ENCODE measurements around the gene LRP2BP. TPM values are rescaled to one million over a fixed set of nuclear protein-coding genes. Genes with fewer than 3 reads are reported as not detected.

The LRP2BP gene
- total and polyA plus RNA-seq, 2 donors = 0.71 to 0.91 TPM

GRCh38 chr4:185399466-185399865, 3.7 kb upstream of the LRP2BP start:
- 94% methylated on average over 8 of the region's 8 CpGs for WGBS
- H3K27me3 ChIP-seq (ENCODE audit: control insufficient read depth in 2 of 2, insufficient read depth in 1 of 2, low read length in 1 of 2) = no peaks in the 10 kb centered on the region
- no peak overlapping the region for H3K4me3 ChIP-seq (ENCODE audit: low read length in 2 of 2)
- H3K9me3 ChIP-seq (ENCODE audit: control insufficient read depth in 2 of 2, insufficient read depth in 1 of 2, low read length in 1 of 2) = no peaks in the 10 kb centered on the region
- DNase-seq (ENCODE audit: low read depth in 6 of 9, low spot score in 9 of 9) = no peak
- peaks cover 6% of the 10 kb centered on the region in 2 donors for H3K4me1 ChIP-seq (ENCODE audit: control insufficient read depth in 2 of 2, insufficient read depth in 2 of 2, low read length in 2 of 2)
- peaks cover 5 to 35% of the 10 kb centered on the region in 2 donors for H3K36me3 ChIP-seq (ENCODE audit: control insufficient read depth in 2 of 2, insufficient read depth in 2 of 2, low read length in 1 of 2)
- H3K27ac ChIP-seq (ENCODE audit: low read depth in 1 of 2, low read length in 1 of 2) = no peak overlapping the region

GRCh38 chr4:185398618-185399017, 2.9 kb upstream of the LRP2BP start:
- DNase-seq (ENCODE audit: low read depth in 6 of 9, low spot score in 9 of 9) = no peak
- Histone ChIP-seq H3K4me1 (ENCODE audit: control insufficient read depth in 2 of 2, insufficient read depth in 2 of 2, low read length in 2 of 2) (peaks cover 6% of the 10 kb centered on the region in 2 donors), H3K36me3 (ENCODE audit: control insufficient read depth in 2 of 2, insufficient read depth in 2 of 2, low read length in 1 of 2) (peaks cover 4 to 35% of the 10 kb centered on the region in 2 donors), H3K9me3 (ENCODE audit: control insufficient read depth in 2 of 2, insufficient read depth in 1 of 2, low read length in 1 of 2) (no peaks in the 10 kb centered on the region), H3K27me3 (ENCODE audit: control insufficient read depth in 2 of 2, insufficient read depth in 1 of 2, low read length in 1 of 2) (no peaks in the 10 kb centered on the region), H3K27ac (ENCODE audit: low read depth in 1 of 2, low read length in 1 of 2) (peak overlapping the region in 1 of 2 donors; percentile 35), H3K4me3 (ENCODE audit: low read length in 2 of 2) (no peak overlapping the region)
- 86% methylated on average over 2 of the region's 2 CpGs for whole genome bisulfite sequencing

GRCh38 chr4:185396724-185397385, 1.1 kb upstream of the LRP2BP start, which contains the start of gene ANKRD37:
Gene ANKRD37 (plus strand): TSS chr4:185396841. CDS start chr4:185396924, 83 bp downstream.
- no peaks in the 10 kb centered on the region for H3K27me3 ChIP-seq (ENCODE audit: control insufficient read depth in 2 of 2, insufficient read depth in 1 of 2, low read length in 1 of 2)
- peak in 4 of 9 donors; percentile 2 to 15 (median 8) for DNase-seq (ENCODE audit: low read depth in 6 of 9, low spot score in 9 of 9)
- no peaks in the 10 kb centered on the region for H3K9me3 ChIP-seq (ENCODE audit: control insufficient read depth in 2 of 2, insufficient read depth in 1 of 2, low read length in 1 of 2)
- H3K36me3 ChIP-seq (ENCODE audit: control insufficient read depth in 2 of 2, insufficient read depth in 2 of 2, low read length in 1 of 2) = peaks cover 0 to 29% of the 10 kb centered on the region in 2 donors
- WGBS = 27% methylated on average over 38 of the region's 38 CpGs
- peak within 1 kb of the TSS; percentile 75 to 92 for H3K4me3 ChIP-seq (ENCODE audit: low read length in 2 of 2)
- peaks cover 6% of the 10 kb centered on the region in 2 donors for H3K4me1 ChIP-seq (ENCODE audit: control insufficient read depth in 2 of 2, insufficient read depth in 2 of 2, low read length in 2 of 2)
- H3K27ac ChIP-seq (ENCODE audit: low read depth in 1 of 2, low read length in 1 of 2) = peak within 1 kb of the TSS; percentile 99 to 100

GRCh38 chr4:185395956-185396723, 416 bp upstream of the LRP2BP start:
- no peaks in the 10 kb centered on the region for H3K27me3 ChIP-seq (ENCODE audit: control insufficient read depth in 2 of 2, insufficient read depth in 1 of 2, low read length in 1 of 2)
- under 1% methylated on average over 98 of the region's 98 CpGs for WGBS
- H3K9me3 ChIP-seq (ENCODE audit: control insufficient read depth in 2 of 2, insufficient read depth in 1 of 2, low read length in 1 of 2) = no peaks in the 10 kb centered on the region
- peak; percentile 85 to 98 (median 94) for DNase-seq (ENCODE audit: low read depth in 6 of 9, low spot score in 9 of 9)
- H3K4me1 ChIP-seq (ENCODE audit: control insufficient read depth in 2 of 2, insufficient read depth in 2 of 2, low read length in 2 of 2) = peaks cover 6% of the 10 kb centered on the region in 2 donors
- H3K36me3 ChIP-seq (ENCODE audit: control insufficient read depth in 2 of 2, insufficient read depth in 2 of 2, low read length in 1 of 2) = peaks cover 0 to 22% of the 10 kb centered on the region in 2 donors
- peak overlapping the region; percentile 99 to 100 for H3K27ac ChIP-seq (ENCODE audit: low read depth in 1 of 2, low read length in 1 of 2)
- H3K4me3 ChIP-seq (ENCODE audit: low read length in 2 of 2) = peak overlapping the region; percentile 75 to 92

GRCh38 chr4:185394568-185395237, 1.0 kb downstream of the LRP2BP start:
- Histone ChIP-seq H3K4me1 (ENCODE audit: control insufficient read depth in 2 of 2, insufficient read depth in 2 of 2, low read length in 2 of 2) (peaks cover 6% of the 10 kb centered on the region in 2 donors), H3K9me3 (ENCODE audit: control insufficient read depth in 2 of 2, insufficient read depth in 1 of 2, low read length in 1 of 2) (no peaks in the 10 kb centered on the region), H3K27me3 (ENCODE audit: control insufficient read depth in 2 of 2, insufficient read depth in 1 of 2, low read length in 1 of 2) (no peaks in the 10 kb centered on the region), H3K36me3 (ENCODE audit: control insufficient read depth in 2 of 2, insufficient read depth in 2 of 2, low read length in 1 of 2) (peaks cover 0 to 10% of the 10 kb centered on the region in 2 donors), H3K27ac (ENCODE audit: low read depth in 1 of 2, low read length in 1 of 2) (peak overlapping the region; percentile 37 to 100), H3K4me3 (ENCODE audit: low read length in 2 of 2) (peak overlapping the region; percentile 75 to 92)
- peak in 6 of 9 donors; percentile 0 to 31 (median 6) for DNase-seq (ENCODE audit: low read depth in 6 of 9, low spot score in 9 of 9)
- WGBS = 53% methylated on average over 12 of the region's 12 CpGs

GRCh38 chr4:185392156-185392555, 3.6 kb downstream of the LRP2BP start:
- Histone ChIP-seq H3K27me3 (ENCODE audit: control insufficient read depth in 2 of 2, insufficient read depth in 1 of 2, low read length in 1 of 2) (no peaks in the 10 kb centered on the region), H3K9me3 (ENCODE audit: control insufficient read depth in 2 of 2, insufficient read depth in 1 of 2, low read length in 1 of 2) (no peaks in the 10 kb centered on the region), H3K36me3 (ENCODE audit: control insufficient read depth in 2 of 2, insufficient read depth in 2 of 2, low read length in 1 of 2) (no peaks in the 10 kb centered on the region), H3K4me1 (ENCODE audit: control insufficient read depth in 2 of 2, insufficient read depth in 2 of 2, low read length in 2 of 2) (peaks cover 5% of the 10 kb centered on the region in 2 donors), H3K27ac (ENCODE audit: low read depth in 1 of 2, low read length in 1 of 2) (no peak overlapping the region), H3K4me3 (ENCODE audit: low read length in 2 of 2) (no peak overlapping the region)
- WGBS = 97% methylated on average over 1 of the region's 1 CpG
- no peak for DNase-seq (ENCODE audit: low read depth in 6 of 9, low spot score in 9 of 9)

GRCh38 chr4:185390941-185391340, 4.8 kb downstream of the LRP2BP start:
- 99% methylated on average over 6 of the region's 6 CpGs for WGBS
- Histone ChIP-seq H3K27me3 (ENCODE audit: control insufficient read depth in 2 of 2, insufficient read depth in 1 of 2, low read length in 1 of 2) (no peaks in the 10 kb centered on the region), H3K9me3 (ENCODE audit: control insufficient read depth in 2 of 2, insufficient read depth in 1 of 2, low read length in 1 of 2) (no peaks in the 10 kb centered on the region), H3K4me3 (ENCODE audit: low read length in 2 of 2) (no peak overlapping the region), H3K4me1 (ENCODE audit: control insufficient read depth in 2 of 2, insufficient read depth in 2 of 2, low read length in 2 of 2) (no peaks in the 10 kb centered on the region), H3K27ac (ENCODE audit: low read depth in 1 of 2, low read length in 1 of 2) (no peak overlapping the region), H3K36me3 (ENCODE audit: control insufficient read depth in 2 of 2, insufficient read depth in 2 of 2, low read length in 1 of 2) (no peaks in the 10 kb centered on the region)
- DNase-seq (ENCODE audit: low read depth in 6 of 9, low spot score in 9 of 9) = no peak

GRCh38 chr4:185387957-185388356, 7.8 kb downstream of the LRP2BP start:
- Histone ChIP-seq H3K36me3 (ENCODE audit: control insufficient read depth in 2 of 2, insufficient read depth in 2 of 2, low read length in 1 of 2) (no peaks in the 10 kb centered on the region), H3K27ac (ENCODE audit: low read depth in 1 of 2, low read length in 1 of 2) (no peak overlapping the region), H3K4me3 (ENCODE audit: low read length in 2 of 2) (no peak overlapping the region), H3K9me3 (ENCODE audit: control insufficient read depth in 2 of 2, insufficient read depth in 1 of 2, low read length in 1 of 2) (no peaks in the 10 kb centered on the region), H3K4me1 (ENCODE audit: control insufficient read depth in 2 of 2, insufficient read depth in 2 of 2, low read length in 2 of 2) (no peaks in the 10 kb centered on the region), H3K27me3 (ENCODE audit: control insufficient read depth in 2 of 2, insufficient read depth in 1 of 2, low read length in 1 of 2) (no peaks in the 10 kb centered on the region)
- no peak for DNase-seq (ENCODE audit: low read depth in 6 of 9, low spot score in 9 of 9)
- WGBS = 97% methylated on average over 12 of the region's 12 CpGs

- DNase-seq (ENCODE audit: low read depth in 6 of 9, low spot score in 9 of 9) = peak in 1 of 9 donors; percentile 8
- Histone ChIP-seq H3K36me3 (ENCODE audit: control insufficient read depth in 2 of 2, insufficient read depth in 2 of 2, low read length in 1 of 2) (no peaks in the 10 kb centered on the region), H3K27ac (ENCODE audit: low read depth in 1 of 2, low read length in 1 of 2) (no peak overlapping the region), H3K9me3 (ENCODE audit: control insufficient read depth in 2 of 2, insufficient read depth in 1 of 2, low read length in 1 of 2) (no peaks in the 10 kb centered on the region), H3K4me3 (ENCODE audit: low read length in 2 of 2) (no peak overlapping the region), H3K4me1 (ENCODE audit: control insufficient read depth in 2 of 2, insufficient read depth in 2 of 2, low read length in 2 of 2) (no peaks in the 10 kb centered on the region), H3K27me3 (ENCODE audit: control insufficient read depth in 2 of 2, insufficient read depth in 1 of 2, low read length in 1 of 2) (no peaks in the 10 kb centered on the region)
- WGBS = 3% methylated on average over 10 of the region's 10 CpGs
These were observed 10.8 kb downstream of the LRP2BP start for GRCh38 chr4:185384930-185385331.

All from thymus (tissue), 11 donors.